ENCODE results near the gene NPY.

The NPY gene

DNA sequence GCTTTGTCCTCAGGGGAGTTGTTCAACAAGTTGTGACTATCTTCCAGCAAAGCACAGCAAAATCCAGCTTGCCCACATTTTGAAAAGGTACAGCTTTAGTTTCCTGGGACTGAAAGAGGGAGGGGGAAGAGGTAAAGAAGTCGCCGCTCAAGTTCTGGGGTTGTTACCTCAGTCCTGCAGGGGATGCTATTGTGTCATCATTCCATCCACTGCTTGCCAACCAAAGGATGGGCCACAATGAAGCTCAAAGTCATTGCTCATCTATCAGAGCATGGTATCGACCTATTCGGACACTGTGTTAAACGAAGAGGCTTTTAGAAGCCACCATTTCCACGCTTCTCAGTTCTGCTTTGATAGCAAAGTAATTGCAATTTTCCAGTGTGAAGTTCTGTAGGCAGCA lies 34.3 kb downstream of the NPY start:
- DNase-seq: no peak

DNA sequence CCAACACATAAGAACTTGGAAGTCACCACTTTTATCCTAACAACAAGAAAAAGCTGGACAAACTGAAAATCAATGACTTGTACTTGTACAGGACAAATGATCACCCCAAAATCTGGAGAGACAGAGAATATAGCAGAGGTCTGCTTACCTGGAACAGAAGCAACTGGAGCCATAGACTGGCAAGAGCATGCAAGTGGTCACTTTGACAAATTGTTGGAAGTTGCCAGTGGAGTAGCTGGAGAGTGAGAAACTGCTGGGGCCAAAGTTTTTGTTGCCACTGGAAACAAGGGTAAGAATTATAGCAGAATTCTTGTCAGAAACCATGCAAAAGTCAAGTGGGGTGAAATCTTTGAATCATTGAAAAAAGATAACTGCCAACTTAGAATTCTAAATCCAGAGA lies 35.2 kb downstream of the NPY start:
- no peak for DNase-seq

DNA sequence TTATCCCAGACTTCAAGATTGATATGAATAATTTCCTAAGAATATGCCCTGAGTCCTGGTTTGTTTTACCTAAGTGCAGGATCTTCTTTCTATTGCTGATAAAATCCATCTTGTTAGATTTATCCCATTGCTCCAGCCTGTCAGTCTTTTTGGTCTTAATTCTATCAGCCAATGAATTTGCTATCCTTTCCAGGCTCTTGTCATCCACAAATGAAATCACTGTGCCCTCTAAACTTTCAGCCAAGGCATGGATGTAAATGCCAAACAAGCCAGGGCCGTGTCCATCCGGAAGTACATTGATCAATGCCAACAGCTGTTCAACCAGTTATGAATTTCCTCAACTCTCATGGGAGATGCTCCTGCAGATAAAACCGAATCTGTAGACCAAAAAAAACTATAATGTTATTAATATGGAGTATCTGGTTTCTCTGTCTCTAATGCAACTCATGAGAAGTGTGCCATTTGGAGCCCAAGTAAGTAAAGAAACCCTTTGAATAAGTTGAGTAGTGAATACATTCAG lies 40.0 kb downstream of the NPY start:
- no peak for DNase-seq

DNA sequence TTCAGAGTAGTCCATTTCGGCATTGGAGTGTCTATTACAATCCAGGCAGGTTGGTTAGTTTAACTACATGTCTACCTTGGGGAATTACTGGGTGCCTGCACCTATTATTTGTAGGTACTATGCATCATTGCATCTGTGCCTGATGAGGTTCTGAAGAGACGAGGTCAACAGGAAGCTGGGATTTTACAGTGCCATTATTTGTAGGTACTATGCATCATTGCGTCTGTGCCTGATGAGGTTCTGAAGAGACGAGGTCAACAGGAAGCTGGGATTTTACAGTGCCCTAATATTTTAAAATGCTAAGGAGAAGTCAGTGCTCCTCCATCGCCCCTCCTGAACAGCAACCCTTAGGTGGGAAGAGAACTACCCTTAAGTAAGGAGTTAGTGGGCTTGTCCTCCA lies 41.7 kb downstream of the NPY start:
- no peak for DNase-seq

DNA sequence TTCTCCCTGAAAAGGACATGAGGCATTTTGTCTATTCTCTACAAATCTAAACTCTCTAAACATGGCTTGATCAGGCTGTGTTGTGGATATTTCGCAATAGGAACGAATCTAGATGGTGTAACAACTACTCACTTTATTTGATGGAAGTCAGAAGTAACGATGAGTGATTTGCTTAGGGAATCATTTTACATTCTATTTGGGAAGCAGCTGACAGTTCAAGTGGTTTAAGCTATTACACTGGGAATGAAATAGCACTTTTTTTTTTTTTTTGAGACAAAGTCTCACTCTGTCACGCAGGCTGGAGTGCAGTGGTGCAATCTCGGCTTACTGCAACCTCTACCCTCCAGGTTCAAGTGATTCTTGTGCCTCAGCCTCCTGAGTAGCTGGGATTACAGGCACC lies 44.1 kb downstream of the NPY start:
- no peak for DNase-seq

DNA sequence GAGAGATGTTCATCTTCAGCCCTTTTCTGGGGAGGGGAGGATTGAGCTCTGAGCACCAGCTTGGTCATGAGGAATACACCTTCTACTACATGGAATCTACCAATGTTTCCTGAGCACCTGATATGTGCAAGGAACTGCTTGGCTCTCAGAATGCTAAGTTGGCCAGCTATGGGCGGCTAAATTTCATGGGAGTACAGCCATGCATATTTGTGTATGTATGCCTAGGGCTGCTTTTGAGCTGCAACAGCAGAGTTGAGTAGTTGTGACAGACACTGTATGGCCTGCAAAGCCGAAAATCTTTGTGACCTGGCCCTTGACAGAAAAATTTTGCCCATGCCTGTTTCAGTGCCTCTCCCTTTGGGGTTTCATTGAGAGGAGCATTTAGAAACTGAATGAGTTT lies 44.9 kb downstream of the NPY start:
- DNase-seq: no peak

DNA sequence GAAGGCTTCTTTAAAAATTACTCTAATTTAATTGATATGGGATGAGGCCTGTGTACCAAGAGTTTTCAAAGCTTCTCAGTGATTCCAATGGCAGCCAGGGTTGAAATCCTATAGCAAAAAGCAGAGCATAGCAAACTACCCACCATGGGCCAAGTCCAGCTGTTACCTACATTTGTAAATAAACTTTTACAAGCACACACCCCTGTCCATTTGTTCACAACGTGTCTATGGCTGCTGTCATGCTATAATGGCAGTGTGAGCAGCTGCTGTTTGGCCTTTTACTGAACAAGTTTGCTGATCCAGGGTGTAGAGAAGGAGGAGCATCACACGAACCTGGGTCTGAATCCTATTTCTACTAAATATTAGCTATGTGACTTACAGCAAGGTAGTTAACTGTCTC lies 50.0 kb downstream of the NPY start:
- DNase-seq: no peak

DNA sequence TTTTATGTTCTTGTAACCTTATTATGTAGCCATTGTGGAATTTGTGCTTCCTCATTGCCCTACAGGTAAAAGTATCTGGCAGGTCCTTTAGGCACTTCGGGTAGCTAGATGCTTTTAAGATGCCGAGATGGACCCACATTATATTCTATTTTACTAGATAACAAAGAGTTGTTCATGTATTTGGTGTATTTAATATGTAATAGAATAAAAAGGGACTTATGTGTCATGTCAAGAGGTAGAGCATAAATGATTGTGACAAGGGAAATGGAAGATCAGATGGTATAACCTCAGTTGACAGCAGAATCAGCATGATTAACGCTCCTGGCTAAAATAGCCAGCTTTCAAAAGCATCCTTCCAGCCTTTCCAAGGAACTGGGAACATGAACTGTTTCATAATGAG lies 50.6 kb downstream of the NPY start:
- no peak for DNase-seq

DNA sequence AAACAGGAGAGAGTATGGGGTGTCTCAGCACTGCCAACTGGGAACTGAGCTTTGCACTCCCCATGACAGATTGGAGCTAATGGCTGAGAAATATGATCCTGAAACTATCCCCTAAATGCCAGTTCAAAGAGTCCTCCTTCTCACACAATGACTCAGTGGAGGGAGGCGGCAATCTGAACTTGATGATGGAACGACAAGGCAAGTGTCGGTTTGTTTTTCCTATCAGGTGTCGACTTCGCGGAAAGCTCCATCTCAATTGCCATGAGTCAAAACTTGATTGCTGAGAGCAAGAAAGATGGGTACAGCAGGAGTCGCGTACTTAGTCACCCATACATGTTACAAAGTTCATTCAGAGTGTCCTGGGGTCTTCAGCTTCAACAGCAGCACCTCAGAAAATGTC lies 52.5 kb downstream of the NPY start:
- DNase-seq: no peak

DNA sequence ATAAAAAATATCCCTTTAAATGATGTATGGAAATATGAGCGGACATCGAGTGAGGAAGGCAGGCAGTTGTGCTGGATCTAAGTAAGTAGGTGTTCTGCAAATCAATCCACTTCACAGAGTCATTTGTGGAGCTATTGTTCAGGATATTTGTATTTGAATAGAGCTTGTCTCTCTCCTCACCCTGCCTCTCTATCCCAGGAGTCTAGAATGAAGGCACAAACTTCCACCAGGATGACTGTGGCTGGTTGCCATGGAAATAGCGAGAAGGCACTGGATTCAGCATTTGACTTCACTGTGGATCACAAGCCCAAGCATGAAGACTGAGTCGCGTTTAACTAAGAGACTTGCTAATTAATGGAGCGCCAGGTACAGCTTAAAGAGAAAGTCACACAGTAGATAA lies 53.2 kb downstream of the NPY start:
- DNase-seq: no peak

DNA sequence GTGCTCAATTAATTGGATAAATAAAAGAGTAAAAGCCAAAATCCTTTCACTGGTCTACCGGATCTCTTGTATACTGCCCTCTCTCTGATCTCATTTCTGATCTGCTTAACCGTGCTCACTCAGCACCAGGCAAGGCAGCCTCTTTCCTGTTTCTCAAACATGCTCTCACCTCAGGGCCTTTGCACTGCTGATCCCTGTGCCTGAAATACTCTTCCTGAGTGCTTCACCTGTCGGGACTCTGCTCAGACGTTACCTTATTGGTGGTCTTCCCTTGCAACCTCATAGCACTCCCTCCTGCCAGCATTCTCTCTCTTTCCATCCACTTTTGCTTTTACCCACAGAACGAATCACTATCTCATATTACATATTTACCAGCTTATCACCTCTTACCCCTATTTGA lies 55.6 kb downstream of the NPY start:
- DNase-seq: no peak

DNA sequence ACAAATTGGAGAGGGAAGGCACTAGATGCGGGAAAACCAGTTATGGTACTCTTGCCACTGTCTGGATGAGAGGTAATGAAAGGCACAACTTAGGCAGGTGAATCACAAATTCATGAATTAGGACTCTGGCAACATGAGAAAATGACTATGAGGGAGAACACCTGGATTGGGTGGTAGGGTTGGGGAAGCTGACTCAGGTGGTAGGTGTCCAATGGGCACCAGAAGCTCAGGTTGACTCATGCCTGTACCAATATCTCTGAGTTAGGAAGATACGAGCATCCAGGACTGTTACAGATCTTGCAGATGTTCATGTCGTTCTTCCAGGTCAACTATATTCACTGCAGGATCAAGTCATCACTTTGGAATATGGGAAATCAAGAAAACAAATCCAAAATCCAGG lies 56.7 kb downstream of the NPY start:
- no peak for DNase-seq

Measured in NCI-H187 (cell line).